Measurements from ENCODE around the gene PPIL4.
A peak's percentile ranks its signal among the peaks of the same experiment; 100 is the strongest.

The PPIL4 gene

GRCh38 chr6:149545754-149546471 lies at the start of gene PPIL4:
Gene PPIL4 (minus strand): TSS chr6:149546043. CDS start chr6:149546005, 38 bp downstream.
- TF ChIP-seq CTCF (IDR thresholded peaks at IDR 0.05; ENCODE audit: insufficient read depth, low read length, poor library complexity, severe bottlenecking), result peak; percentile 95

GRCh38 chr6:149593408-149593807 lies 47.6 kb upstream of the PPIL4 start:
- DNase-seq (ENCODE audit: extremely low read depth, insufficient read length), result no peak
- Histone ChIP-seq H3K4me3 (replicated peaks; ENCODE audit: low read depth, low read length) (no peak overlapping the region), H3K27me3 (replicated peaks; ENCODE audit: control insufficient read depth, insufficient read depth, low read length) (no peaks in the 10 kb centered on the region), H3K36me3 (ENCODE audit: control insufficient read depth, insufficient read depth, low read length) (peaks cover 6% of the 10 kb centered on the region)
- no peak for TF ChIP-seq CTCF (IDR thresholded peaks at IDR 0.05; ENCODE audit: insufficient read depth, low read length, poor library complexity, severe bottlenecking)

More at GRCh38 chr6:149545754-149546471, at the start of gene PPIL4:
- DNase-seq (ENCODE audit: extremely low read depth, insufficient read length), result peak; percentile 97
- Histone ChIP-seq H3K27me3 (replicated peaks; ENCODE audit: control insufficient read depth, insufficient read depth, low read length) (no peaks in the 10 kb centered on the region), H3K4me3 (replicated peaks; ENCODE audit: low read depth, low read length) (peak within 1 kb of the TSS; percentile 98), H3K36me3 (ENCODE audit: control insufficient read depth, insufficient read depth, low read length) (no peaks in the 10 kb centered on the region; the same call in 1 of the 2 replicates)

GRCh38 chr6:149592983-149593382 lies 47.1 kb upstream of the PPIL4 start:
- H3K27me3 ChIP-seq (replicated peaks; ENCODE audit: control insufficient read depth, insufficient read depth, low read length), result no peaks in the 10 kb centered on the region
- H3K36me3 ChIP-seq (ENCODE audit: control insufficient read depth, insufficient read depth, low read length), result peaks cover 5% of the 10 kb centered on the region
- no peak for DNase-seq (ENCODE audit: extremely low read depth, insufficient read length)
- TF ChIP-seq CTCF (IDR thresholded peaks at IDR 0.05; ENCODE audit: insufficient read depth, low read length, poor library complexity, severe bottlenecking), result no peak
- H3K4me3 ChIP-seq (replicated peaks; ENCODE audit: low read depth, low read length), result no peak overlapping the region

GRCh38 chr6:149586149-149586548 lies 40.3 kb upstream of the PPIL4 start:
- H3K4me3 ChIP-seq (replicated peaks; ENCODE audit: low read depth, low read length), result no peak overlapping the region
- DNase-seq (ENCODE audit: extremely low read depth, insufficient read length), result no peak
- TF ChIP-seq CTCF (IDR thresholded peaks at IDR 0.05; ENCODE audit: insufficient read depth, low read length, poor library complexity, severe bottlenecking), result no peak
- peaks cover 5% of the 10 kb centered on the region for H3K36me3 ChIP-seq (ENCODE audit: control insufficient read depth, insufficient read depth, low read length)
- no peaks in the 10 kb centered on the region for H3K27me3 ChIP-seq (replicated peaks; ENCODE audit: control insufficient read depth, insufficient read depth, low read length)

GRCh38 chr6:149581349-149581748 lies 35.5 kb upstream of the PPIL4 start:
- Histone ChIP-seq H3K27me3 (replicated peaks; ENCODE audit: control insufficient read depth, insufficient read depth, low read length) (no peaks in the 10 kb centered on the region), H3K4me3 (replicated peaks; ENCODE audit: low read depth, low read length) (no peak overlapping the region), H3K36me3 (ENCODE audit: control insufficient read depth, insufficient read depth, low read length) (peaks cover 5% of the 10 kb centered on the region)
- DNase-seq (ENCODE audit: extremely low read depth, insufficient read length), result no peak
- TF ChIP-seq CTCF (IDR thresholded peaks at IDR 0.05; ENCODE audit: insufficient read depth, low read length, poor library complexity, severe bottlenecking), result no peak

All from GM06990 (cell line).